NCI-H524 treated with DMSO at 0.1 percent for 48 hours (cell line): ENCODE measurements around the gene UTP25.
"Not testable (repeated sequence)": the region's sequence is repeated elsewhere in the genome, so short reads cannot be mapped to it uniquely, and the experiment has no call there.

Experiments used
- DNase-seq: peaks from one replicate; lab custom pipeline; 2025; lab: John Stamatoyannopoulos, UW

The UTP25 gene

DNA sequence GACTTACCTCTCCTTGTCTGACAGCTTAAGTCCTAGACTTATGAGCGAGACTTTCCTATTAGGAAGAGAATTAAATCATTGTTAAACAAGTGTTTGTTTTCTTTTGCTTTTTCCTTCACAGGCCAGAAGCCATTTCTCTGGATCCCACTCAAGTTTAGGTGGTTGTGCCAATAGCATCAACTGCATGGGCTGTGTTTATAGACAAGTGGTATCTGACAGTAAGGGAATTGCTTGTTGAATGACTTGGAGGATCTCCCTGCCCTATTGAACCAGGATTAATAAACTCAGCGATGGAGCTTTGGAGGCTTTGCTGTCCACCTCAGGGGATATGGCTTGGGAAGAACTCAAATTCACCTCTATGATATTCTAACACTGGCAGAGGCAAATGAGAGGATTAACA, 43.7 kb downstream of the UTP25 start:
- DNase-seq = no peak

DNA sequence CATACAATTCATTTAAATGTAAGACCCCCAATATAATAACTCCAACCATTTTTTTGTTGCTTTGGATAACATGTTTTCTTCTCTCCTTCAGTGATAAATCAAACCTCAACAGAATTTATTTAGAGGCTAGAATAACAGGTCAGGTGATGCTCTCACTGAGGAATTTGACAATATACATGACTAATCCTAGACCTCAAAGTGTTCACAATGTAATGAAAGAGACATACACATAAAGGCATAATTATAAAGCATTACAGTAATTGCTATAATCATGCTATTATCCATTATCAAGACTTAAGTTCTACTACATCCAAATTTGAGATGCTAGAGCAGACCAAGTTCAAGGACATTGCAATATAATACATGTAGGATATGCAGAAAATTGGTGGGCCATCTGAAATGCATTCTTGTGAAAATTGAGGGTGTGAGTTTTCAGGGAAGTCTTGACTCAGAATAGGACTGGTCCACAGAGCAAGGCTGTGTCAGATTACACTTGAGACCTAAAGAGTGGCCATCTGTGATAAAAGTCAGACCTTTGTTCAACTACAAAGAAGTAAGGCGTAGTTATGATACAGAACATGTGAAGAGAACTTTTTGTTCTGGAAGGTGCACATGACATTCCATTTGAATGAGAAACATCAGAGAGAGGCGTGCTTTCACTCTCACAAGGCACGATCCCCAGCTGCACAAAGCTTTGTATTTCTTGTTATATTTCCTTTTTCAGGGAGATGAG, 45.5 kb downstream of the UTP25 start:
- no peak for DNase-seq

GRCh38 chr1:209875515-209875914, 47.7 kb downstream of the UTP25 start:
- DNase-seq = no peak

DNA sequence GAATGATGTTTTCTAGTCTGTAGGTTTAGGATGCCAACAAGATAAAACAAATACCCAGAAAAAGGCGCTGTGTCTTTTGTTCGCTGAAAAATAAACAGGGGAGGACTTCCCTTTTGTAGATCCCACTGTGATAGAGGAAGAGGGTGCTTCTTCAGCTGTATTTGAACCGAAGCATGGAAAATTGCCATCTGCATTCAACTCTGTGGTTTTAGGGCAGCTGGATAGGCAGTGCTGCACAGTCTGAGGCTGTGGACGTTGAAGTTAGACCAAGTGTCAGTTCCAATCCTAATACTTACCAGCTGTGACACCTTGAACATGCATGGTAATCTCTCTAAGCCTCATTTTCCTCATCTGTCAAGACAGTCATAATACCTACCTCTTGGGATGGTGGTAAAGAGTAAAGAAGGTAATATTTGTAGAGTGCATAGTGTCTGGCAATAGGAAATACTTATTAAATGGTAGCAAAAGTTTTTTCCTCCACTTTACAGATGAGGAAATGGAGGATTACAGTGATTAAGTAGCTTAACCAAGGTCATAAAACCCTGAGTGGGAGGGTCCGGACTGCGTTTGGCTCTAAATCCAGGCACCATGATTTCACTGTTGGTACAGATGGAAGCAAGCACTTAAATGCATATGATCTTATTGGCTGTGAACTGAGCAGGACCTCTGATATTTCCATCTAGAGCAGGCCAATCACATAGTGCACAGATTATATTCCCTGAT, 48.5 kb downstream of the UTP25 start:
- DNase-seq = peak; percentile 87

GRCh38 chr1:209877087-209877764, 49.5 kb downstream of the UTP25 start:
- no peak for DNase-seq

DNA sequence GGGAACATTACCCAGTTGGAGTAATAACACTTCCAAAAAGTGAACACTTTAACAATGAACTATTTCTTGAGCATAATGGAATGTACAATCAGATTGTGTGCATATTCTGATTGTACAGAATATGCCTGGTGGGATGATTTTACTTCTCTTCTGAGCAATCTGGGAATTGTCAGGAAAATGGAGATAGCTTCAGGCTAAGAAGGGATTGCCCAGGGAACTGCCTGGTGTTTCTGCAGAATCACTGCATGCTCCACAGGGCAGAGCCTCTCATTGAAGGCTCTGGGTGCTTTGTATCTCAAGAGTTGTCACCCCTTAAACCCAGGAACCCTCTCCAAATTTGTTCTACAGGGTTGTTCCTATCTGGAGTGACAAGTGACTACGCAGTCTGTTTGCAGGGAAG, 51.2 kb downstream of the UTP25 start:
- no peak for DNase-seq

DNA sequence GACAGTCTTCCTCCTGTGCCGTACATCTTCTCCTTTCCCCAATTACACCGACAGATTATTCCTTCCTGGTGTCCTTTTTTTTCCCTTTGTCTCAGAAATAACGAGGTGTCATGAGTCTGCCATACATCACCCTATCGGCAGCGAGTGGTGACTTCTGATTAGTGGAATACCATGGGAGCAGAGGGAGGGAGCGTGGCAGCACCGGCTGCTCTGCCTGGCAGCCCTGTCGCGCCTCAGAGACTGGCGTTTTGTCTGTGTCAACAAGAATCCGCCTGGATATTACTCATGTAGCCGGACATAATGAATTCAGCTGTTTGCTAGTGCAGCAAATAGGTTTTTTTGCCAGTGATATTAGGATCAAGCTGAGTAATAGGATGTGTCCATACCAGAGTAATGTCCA, 51.8 kb downstream of the UTP25 start:
- no peak for DNase-seq

GRCh38 chr1:209880031-209880430, 52.3 kb downstream of the UTP25 start:
- no peak for DNase-seq

- no peak for DNase-seq
Observed at GRCh38 chr1:209881619-209882018, 53.8 kb downstream of the UTP25 start.

DNA sequence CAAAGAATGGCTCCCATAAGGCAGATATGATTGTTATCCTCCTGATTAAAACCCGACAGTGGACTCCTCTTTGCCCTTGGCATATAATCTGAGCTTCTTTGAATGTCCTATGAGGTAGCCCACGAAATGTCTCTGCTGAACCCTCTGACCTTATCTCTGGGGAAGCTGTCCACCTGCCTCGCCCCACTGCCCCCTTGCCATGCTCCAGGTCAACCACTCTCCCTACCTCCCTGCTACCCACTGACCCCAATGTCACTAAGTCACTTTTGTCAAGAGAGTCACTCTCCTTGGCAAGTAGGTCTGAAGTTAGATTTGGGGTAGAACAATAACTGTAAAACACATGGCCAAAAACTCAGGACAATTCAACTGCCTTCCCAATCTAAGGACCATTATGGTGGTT, 54.5 kb downstream of the UTP25 start:
- DNase-seq = no peak

- no peak for DNase-seq
Observed at GRCh38 chr1:209882942-209883340, 55.2 kb downstream of the UTP25 start.

GRCh38 chr1:209883341-209883971, 55.7 kb downstream of the UTP25 start:
- DNase-seq = no peak

DNA sequence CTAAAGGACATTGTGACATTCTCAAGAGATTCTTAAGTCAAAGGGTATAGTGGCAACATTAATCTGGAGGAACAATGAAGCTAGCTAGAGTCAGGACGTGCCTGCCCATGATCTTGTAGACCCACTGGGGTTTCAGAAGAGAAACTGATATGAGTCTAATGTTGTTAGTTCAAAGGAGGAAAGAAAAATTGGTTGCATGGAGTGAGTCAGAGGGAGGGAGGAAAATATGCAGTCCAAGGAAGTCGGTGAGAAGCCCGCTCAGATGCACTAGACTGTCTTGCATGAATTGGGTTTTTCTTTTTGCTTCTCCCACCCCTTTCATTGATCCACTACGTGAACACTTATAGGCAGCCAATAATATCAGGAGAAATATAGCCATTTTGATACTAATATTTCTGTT, 56.5 kb downstream of the UTP25 start:
- DNase-seq = no peak

DNA sequence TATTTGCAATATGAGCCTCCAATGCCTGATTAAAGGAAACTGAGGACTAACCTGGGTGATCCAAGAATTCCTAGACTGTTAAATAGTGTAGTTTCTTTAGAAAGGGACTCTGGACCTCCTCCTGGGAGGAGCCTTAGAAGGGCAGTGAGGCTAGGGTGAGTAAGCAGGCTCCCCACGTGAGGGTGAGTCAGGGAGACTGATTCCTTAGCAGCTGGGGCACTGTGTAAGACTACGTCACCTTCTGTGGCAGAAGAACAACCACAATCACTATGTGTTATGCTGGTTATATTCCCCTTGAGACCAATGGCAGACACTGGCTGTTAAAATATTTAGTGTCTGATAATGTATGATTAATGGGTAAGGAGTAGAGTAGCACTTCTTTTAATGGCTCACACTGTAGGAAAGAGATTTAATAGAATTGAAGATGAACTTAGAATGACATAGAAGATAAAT, 56.9 kb downstream of the UTP25 start:
- DNase-seq = no peak

DNA sequence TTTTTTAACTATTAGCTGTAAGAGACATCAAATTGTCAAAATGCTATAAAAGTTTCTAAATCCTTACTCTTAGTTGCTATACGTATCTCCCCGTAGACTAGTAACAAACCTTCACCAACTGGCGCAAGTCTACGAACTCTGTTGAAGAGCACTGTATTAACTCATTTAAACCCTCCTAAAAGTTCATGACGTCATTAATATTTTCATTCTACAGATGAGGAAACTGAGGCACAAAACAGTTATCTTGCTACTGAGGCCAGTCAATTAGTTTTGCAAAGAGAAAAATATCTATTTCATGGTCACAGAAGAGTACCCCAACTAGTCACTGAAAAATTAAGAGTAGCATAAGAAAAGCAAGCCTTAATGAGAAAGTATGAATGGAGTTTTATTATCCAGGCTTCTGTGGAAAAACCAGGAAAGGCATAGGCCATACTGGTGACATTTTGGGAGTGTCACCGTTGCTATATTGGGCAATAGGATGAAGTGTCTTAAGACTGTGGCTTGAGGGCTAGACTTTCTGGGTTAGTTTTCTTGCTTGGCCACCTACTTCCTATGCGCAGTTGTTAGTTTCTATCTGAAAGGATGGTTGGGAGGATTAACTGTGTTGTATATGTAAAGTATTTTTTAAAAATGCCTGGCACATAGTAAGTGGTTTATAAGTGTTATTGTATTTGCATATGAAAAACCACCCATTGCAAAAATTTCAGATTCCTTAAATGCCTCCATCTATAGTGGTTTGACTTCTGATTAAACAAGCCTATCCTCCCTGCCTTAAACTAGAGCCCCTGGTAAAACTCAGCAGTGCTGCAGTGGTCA, 57.8 kb downstream of the UTP25 start:
- DNase-seq = no peak

DNA sequence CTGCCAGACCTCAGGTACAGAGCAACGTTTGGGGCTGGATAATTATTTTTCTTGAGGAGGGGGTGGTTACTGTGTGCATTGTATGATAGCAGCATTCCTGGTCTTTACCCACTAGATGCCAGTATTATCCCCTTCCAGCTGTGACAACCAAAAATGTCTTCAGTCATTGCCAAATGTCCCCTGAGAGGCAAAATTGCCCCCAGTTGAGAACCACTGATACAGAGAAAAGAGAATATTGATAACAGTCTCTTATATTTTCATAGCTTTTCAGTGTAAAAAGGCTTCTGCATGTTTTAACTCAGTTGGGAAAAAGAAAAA, 58.4 kb downstream of the UTP25 start:
- DNase-seq = no peak

DNA sequence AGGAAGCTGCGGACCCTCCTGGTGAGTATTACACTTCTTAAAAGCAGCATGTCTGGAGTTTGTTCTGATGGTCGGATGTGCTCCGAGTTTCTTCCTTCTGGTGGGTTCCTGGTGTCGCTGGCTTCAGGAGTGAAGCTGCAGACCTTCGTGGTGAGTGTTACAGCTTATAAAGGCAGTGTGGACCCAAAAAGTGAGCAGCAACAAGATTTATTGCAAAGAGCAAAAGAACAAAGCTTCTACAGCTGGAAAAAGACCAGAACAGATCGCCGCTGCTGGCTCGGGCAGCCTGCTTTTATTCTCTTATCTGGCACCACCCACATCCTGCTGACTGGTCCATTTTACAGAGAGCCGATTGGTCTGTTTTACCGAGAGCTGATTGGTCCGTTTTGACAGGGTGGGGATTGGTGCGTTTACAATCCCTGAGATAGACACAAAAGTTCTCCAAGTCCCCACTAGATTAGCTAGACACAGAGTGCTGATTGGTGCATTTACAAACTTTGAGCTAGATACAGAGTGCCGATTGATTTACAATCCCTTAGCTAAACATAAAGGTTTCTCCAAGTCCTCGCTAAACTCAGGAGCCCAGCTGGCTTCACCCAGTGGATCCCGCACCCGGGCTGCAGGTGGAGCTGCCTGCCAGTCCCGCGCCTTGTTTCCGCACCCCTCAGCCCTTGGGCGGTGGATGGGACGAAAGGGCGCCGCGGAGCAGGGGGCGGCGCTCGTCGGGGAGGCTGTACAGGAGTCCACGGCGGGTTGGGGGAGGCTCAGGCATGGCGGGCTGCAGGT, 60.7 kb downstream of the UTP25 start:
- not testable (repeated sequence) for DNase-seq

- DNase-seq = no peak
Observed at GRCh38 chr1:209889077-209889418, 61.3 kb downstream of the UTP25 start.

- DNase-seq = no peak
Observed at GRCh38 chr1:209890641-209891330, 63.0 kb downstream of the UTP25 start.

DNA sequence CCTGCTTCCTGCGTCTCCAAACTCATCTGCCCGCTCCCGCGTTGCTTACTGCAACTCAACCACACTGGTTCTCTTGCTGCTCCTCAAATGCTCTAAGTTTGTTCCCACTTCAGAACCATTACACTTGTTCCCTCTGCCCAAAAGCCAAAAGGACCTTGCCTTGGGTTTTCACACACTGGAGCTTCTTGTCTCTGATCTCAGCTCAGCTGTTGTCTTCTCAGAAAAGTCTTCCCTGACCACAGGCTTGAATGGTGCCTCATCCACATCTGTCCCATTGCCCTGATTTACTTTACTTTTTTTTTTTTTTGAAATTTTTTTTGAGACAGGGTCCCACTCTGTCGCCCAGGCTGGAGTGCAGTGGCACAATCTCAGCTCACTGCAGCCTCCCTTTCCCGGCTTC, 66.0 kb downstream of the UTP25 start:
- DNase-seq = no peak

- no peak for DNase-seq
Observed at GRCh38 chr1:209895709-209896108, 67.9 kb downstream of the UTP25 start.
